Activated CD4-positive, alpha-beta T cell treated with anti-CD3 and anti-CD28 coated beads, Interleukin-2, amount 50 U/mL, for 4 hours (primary cell): ENCODE measurements around the gene COL12A1.

Experiments used
- DNase-seq, 2 experiments: peaks; one replicate each; pipeline ENCODE4 v3.0.0-alpha.2; 2020

The COL12A1 gene

DNA sequence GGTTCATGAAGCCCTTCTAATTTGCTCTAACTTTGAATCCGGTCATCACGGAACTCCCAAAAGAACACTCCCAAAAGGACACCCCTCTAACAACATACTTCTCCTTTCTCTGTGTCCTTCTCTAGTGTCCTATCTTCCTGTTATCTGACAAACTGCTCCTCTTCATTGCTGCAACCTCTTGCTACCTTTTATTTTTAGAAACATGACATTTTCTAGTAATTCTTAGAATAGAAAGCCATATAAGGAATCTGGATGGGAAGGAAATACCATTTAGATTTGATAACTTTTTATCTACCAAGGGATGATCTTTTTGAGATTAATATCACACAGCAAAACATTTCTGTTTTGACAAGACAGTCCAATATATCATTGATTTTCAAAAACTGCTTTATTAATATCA, 63.1 kb downstream of the COL12A1 start:
- no peak for DNase-seq

- DNase-seq: no peak
Measured at GRCh38 chr6:75135876-75136275, 70.0 kb downstream of the COL12A1 start.

GRCh38 chr6:75135450-75135849, 70.4 kb downstream of the COL12A1 start:
- no peak for DNase-seq

DNA sequence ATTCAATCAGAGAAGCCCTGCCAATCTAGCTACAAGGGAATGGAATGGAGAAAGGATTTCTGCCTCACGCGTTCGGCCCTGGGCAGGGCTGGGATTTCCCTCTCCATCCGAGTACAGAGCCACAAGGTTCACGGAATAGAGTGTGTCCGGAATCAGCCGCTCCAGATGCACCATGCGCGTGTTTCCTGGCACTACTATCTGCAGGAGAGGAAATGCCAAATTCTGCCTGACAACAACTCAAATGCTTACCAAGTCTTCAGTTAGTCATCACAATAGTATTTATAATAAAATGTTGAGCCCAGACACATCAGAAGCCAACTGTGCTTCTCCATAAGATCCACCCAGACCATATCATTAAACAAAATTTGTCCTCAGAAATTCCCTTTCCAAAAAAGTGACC, 75.1 kb downstream of the COL12A1 start:
- no peak for DNase-seq

DNA sequence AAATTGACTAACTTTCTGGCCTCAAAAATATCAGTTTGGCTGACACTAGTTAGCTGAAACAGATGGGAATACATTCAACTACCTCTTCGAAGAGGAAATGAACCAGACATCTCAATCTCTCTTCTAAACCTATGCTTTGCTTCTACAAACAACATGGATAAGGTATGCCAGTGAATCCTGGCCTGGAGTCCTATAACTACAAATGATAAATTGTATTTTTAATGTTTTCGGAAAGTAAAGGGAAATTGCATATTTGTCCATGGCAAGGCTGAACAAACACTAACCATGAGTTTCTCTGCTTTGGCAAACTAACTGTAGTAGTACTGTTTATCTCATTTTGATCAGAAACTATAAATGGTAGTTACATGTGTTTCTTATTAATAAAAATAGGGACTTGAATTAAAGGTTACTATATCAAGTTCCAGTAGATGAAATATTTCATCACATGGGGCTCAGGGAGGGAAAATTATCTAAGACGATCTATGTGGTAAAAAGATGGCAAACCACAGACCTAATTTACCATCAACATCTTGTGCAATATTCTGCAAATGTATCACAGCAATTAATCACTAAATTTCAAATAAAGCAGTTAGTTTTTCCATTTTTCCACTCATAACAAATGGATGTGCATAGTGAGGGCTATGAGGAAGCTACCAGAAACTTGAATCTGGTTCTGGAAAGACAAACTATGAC, 76.8 kb downstream of the COL12A1 start:
- no peak for DNase-seq

DNA sequence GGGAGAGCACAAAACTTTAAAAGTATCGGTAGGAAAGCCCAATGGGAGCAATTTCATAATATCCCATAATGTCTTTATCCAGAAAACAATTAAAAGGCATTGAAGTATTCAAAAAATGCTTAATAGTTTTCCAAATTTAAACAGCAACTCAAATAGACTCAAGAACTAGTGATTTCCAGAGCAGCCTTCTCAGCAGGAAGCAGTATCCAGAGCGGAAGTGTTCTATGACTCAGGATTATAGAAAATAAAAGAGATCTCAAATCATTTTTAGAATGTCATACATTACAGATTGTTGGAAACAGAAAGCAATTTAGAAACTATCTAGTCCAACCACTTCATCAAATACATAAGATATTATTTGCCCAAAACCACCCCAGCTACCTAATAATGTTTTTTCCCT, 79.3 kb downstream of the COL12A1 start:
- DNase-seq: no peak

- DNase-seq: no peak
Measured at GRCh38 chr6:75124983-75125382, 80.9 kb downstream of the COL12A1 start.

DNA sequence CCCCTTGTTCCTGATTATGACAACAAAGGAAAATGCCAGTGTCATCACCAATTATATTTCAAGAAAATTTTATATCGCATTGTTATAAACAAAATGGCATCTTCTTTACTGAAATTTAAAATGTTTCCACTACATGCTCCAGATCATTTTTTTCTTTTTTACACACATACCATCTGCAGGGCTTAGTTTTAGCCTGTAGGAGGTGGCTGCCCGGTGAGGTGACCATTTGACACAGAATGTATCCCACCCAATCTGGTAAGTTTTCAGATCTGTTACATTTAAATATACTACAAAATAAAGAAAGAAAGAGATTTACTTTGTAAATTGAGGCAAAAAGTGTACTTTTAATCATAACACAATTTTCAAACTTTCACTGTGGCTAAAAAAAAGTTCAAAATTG, 81.8 kb downstream of the COL12A1 start:
- no peak for DNase-seq

GRCh38 chr6:75118925-75119515, 86.8 kb downstream of the COL12A1 start:
- DNase-seq: no peak

GRCh38 chr6:75117701-75118100, 88.2 kb downstream of the COL12A1 start:
- DNase-seq: no peak

- no peak for DNase-seq
Measured at GRCh38 chr6:75116946-75117345, 88.9 kb downstream of the COL12A1 start.

DNA sequence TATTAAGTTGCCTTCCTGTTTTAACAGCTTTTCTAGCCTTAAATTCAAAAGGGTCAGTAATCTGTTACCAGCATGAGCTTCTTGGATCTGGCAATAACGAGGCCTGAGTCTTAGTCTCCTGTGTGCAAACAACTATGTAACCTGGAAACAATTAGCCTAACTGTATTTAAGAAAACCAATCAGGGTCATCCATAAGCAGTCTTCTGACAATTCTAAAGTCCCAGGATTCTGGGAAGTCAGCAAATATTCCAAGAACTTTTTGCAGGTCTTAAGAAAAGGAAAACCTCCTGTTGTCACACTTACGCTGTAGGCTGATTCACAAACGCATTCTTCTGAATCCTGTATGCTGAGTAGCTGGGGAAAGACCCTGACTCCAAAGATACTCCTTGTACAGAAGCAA, 90.4 kb downstream of the COL12A1 start:
- no peak for DNase-seq

GRCh38 chr6:75114806-75115205, 91.0 kb downstream of the COL12A1 start:
- DNase-seq: no peak

DNA sequence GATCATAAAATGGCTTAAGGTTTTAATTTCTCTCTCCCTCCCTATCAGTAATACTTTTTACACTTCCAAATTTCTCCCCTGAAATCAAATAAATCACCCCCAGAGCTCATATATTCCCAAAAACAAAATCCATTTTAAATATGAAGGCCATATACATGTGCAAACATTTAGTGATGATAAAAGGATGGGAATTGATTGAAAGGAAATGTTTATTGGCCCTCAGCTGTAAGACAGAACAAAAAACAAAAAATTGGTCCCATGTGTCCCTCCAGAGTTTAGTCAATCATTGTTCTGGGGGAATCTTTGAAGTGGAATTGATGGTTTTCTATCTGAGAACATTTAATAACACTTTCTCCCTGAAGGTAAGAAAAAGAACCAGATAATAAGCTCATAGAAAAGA, 91.7 kb downstream of the COL12A1 start:
- no peak for DNase-seq

DNA sequence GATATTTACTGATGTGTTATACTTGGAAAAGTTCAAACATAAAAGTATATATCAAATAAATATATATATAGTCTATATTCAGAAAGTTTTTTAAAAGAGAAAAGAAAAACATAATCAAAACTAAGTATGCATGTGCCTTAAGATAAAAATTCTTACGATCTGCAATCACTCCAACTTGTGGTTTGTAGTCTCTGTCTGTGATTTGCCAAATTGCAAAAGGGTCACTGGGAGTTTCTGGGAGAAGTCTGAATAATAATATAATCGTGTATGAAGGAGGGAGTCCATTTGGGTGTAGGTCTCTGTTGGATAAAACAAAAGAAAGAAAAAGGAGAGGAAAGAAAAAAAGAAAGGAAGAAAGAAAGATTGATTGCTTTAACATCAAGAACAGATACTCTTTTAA, 92.4 kb downstream of the COL12A1 start:
- no peak for DNase-seq

DNA sequence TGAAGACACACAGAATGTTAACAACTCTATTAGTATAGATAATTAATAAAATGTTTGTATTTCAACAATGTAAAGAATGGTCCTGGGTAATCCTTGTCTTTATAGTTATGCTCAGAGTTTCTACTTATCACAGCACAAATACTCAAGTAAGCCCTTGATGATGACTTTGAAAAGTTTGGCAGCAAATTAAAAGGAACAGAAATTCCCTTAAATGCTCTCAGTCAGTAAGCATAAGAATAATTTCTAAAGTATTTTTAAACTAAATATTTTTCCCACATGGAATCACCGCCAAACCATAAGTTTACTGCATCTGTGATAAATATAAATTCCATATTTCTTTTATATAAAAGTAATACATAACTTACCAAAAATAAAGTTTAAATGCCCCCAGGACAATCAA, 96.1 kb downstream of the COL12A1 start:
- DNase-seq: no peak

- no peak for DNase-seq
Measured at GRCh38 chr6:75109022-75109421, 96.8 kb downstream of the COL12A1 start.

- DNase-seq: no peak
Measured at GRCh38 chr6:75108333-75108974, 97.4 kb downstream of the COL12A1 start.

DNA sequence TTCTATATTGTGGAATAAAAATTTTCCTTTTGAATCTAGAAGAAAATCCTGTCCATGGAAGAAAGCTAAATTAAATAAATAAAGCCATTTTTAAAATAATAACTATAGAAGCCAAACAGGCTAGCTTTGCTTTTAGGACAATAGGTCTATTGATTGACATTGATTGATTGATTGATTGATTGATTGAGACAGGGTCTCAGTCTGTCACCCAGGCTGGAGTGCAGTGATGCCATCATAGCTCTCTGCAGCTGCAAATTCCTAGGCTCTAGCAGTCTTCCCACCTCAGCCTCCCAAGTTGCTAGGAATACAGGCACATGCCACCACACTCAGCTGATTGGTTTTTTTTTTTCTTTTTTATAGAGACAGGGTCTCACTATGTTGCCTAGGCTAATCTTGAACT, 97.9 kb downstream of the COL12A1 start:
- no peak for DNase-seq

DNA sequence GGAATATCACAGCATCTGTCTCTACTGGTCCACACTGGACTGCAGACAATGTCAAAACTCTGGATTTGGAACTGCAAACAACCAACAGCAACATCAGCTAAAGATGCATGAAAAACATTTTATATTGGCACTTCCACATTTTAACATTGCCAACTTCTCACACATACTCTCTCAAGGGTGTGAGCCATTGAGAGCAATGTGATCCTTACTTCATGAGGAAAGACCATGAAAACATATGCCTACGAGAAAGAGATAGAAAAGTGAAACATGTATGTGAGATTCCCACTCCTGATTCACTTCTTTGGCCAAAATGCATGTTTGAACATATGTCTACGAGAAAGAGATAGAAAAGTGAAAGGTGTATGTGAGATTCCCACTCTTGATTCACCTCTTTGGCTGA, 99.4 kb downstream of the COL12A1 start:
- DNase-seq: no peak

- DNase-seq: no peak
Measured at GRCh38 chr6:75103431-75103830, 102.4 kb downstream of the COL12A1 start.

- no peak for DNase-seq
Measured at GRCh38 chr6:75102301-75102700, 103.6 kb downstream of the COL12A1 start.

DNA sequence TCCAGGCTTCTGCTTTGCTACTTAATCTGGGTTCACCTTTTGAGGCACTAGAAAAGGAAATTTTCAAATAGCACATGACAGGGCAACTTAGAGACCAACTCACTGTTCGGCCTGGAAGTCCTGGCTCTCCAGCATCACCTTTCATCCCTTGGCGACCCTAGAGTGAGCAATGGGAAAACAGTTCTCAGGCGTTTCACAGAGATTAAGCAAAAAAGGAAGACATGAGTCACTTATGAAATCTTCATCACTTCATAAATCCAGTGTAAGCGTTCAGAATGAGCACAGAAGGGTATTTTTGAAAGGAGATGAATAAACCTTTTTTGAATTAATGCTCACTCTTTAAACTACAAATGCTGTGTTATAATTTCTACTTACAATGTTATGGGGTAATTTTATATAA, 104.0 kb downstream of the COL12A1 start:
- DNase-seq: no peak

DNA sequence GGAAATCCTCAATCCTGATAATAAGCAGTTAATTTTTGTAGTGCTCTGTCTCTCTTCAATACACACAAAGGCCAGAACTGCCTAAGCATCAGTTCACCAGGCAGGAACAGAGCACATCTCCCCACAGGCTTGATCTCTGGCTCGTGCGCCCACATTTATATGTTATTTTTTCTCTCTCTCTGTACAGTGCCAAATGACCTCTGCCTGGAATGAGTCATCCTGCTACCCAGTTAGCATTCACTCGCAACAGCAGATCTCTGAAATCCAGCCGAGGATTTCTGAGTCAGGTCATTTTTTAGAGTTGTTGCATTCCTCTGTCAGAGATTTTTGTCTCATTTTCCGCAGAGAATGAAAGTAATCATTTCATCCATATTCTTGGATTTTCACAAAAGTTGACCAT, 107.1 kb downstream of the COL12A1 start:
- DNase-seq: no peak

GRCh38 chr6:75096966-75097365, 108.9 kb downstream of the COL12A1 start:
- no peak for DNase-seq
